Activated CD4-positive, alpha-beta T cell treated with anti-CD3 and anti-CD28 coated beads, Interleukin-2, amount 50 U/mL, for 16 hours (primary cell): ENCODE data around the gene ALPP.
"Not testable (repeated sequence)": the region's sequence is repeated elsewhere in the genome, so short reads cannot be mapped to it uniquely, and the experiment has no call there.

Source experiments
- DNase-seq: peaks from one replicate; pipeline ENCODE4 v3.0.0-alpha.2; 2020

ALPP gene

GRCh38 chr2:232378735-232379151, at the start of gene ALPP:
TSS of gene ALPP (plus strand) at chr2:232378751. CDS start at chr2:232378803, 52 bp downstream.
- not testable (repeated sequence) for DNase-seq

DNA sequence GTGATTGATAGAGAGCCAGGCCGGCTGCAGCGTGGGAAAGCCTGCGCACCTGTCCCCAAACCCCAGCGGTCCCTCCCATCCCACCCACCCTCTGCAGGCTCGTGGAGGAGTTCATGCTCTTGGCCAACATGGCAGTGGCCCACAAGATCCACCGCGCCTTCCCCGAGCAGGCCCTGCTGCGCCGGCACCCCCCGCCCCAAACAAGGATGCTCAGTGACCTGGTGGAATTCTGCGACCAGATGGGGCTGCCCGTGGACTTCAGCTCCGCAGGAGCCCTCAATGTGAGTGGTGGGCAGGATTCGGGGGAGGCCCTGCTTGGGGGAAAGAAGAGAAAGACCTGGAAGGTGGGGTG, 48.9 kb upstream of the ALPP start:
- no peak for DNase-seq

DNA sequence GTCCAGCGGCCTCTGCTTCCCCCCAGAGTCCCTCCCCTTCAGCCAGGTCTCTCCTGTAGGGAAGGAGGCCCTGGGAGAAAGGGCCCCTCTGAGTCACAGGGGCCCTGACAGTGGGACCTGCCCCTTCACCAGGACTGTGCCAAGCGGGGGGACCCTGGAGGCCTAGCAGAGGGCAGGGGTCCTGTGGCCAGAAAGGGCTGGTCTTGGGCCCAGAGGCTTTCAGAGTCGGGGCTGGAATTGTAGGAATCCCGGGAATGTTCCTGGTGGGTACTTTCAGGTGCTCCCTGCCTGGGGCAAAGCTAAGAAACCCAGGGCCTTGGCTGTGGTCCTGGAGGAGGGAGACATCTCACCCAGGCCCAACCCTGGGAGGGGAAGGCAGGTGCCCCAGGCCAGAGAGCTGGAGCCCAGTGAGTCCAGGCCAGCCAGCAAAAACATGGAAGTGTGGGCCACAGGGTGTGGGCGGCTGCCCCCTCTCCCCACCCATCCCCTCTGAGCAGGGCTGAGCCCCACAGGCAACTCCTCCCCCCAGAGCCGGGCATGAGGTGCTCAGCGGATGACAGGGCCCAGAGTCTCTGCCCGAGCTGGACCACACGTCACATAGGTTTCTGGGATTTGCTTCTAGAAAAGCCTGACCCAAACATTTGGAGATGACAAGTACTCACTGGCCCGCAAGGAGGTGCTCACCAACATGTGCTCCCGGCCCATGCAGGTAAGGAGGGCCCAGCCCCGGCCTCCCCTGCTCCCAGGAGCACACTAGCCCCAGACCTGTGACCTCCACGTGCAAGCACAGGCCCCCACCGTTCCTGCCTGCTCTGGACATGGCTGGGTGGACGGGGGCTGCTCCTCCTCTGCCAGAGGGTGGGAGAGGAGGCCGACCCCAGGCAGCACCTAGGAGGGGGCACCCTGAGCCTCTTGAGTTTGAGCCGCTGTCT, 48.2 kb upstream of the ALPP start:
- DNase-seq = no peak

DNA sequence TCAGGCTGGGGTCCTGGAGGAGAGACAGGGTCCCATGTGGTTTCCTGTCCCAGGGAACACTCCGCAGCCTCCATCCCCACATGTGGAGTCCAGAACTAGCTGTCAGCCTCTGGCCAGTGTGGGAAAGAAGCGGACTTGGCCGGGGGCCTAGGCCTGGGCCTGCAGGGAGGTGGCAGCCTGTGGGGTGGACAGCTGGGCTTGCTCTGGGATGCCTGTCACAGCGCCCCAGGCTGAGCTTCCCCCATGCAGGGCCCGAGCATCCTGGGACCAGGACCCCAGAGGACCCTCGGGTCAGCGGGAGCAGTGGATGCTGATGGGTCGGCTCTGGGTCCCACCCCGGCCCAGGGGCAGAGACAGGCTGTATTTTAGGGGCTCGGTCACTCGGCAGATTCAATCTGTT, 47.5 kb upstream of the ALPP start:
- not testable (repeated sequence) for DNase-seq

DNA sequence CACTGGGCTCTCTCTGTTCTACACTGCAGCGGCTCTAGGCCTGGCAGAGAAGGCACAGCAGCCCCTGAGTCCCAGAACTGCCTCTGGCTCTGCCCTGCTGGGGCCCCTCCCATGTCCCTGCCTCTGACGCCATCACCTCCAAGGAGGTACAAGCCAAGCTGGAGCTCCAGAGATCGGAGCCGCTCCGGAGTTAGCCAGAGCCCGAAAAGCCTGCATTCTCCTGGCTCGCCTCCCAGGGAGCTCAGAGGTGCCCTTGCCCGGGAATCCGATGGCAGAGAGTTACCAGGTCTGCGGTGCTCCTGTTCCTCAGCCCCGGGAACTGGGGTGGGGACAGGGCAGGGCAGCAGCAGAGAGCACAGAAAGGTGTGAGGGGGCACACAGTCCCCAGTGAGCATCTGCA, 46.9 kb upstream of the ALPP start:
- DNase-seq = not testable (repeated sequence)

DNA sequence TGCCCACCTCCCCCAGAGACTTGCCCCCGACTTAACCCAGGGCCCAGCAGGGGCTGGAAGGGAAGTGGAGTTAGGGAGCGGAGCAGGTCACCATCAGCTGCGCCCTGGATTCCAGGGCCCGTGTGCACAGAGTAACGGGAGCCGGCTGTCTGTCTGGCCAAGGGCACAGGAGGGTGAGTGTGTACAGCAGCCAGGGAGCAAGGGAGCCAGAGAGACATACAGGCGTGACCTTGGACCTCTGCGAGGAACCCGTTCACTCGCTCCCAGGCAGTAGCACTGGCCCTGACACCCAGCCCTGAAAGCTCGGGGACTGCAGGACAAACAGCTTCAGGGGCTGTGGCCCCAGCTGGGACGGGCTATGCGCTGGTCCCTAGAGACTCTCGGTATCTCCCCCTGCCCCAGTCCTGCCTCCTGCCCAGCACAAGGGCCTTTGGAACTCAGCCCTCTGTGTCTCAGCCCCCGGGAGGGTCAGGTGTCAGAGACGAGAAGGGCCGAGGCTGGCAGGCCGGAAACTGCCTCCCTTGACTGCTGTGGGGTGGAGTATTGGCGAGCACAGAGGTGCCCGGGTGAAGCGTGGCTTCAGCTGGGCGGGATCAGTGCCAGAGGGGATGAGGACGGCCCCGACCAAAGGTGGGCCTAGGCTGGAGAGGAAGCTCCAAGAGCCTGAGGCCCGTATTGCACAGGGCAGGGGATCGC, 46.2 kb upstream of the ALPP start:
- not testable (repeated sequence) for DNase-seq

- no peak for DNase-seq
Observed at GRCh38 chr2:232332940-232333259, 45.7 kb upstream of the ALPP start.

- DNase-seq = no peak
Observed at GRCh38 chr2:232333361-232334135, 45.0 kb upstream of the ALPP start.

GRCh38 chr2:232334136-232334884, 44.2 kb upstream of the ALPP start:
- not testable (repeated sequence) for DNase-seq

DNA sequence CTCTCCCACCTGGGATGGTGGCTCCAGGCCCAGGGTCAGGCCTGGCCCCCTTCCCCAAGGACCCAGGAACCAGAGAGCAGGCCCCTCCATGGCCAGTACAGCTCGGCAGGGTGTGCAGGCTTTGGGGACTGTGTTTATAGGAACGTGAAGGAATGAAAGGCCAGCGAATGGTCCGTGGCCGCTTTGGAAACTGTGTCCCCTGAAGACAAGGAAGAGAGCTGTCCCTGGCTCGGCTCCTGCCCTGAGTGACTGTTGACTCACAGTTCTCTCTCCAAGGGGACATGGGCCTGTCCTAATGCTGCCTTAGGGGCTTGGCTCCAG, 43.7 kb upstream of the ALPP start:
- not testable (repeated sequence) for DNase-seq

- not testable (repeated sequence) for DNase-seq
Observed at GRCh38 chr2:232335206-232335858, 43.2 kb upstream of the ALPP start.

DNA sequence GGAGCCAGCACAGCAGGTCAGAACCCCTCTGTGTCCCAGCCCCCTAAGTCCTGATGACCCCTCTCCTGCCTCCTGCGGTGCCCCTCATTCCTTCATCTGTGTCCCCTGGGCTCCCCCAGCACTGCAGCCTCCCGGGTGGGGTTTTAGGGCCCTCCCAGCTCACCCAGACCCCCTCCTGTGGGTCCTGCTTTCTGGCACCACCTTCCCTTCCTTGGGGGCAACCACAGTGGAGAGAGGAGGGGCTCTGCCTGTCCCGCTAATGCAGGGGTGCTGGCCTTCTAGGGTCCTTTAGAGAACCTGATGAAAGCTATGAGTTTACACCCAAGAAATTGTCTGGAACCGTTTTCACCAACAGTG, 42.7 kb upstream of the ALPP start:
- DNase-seq = no peak

DNA sequence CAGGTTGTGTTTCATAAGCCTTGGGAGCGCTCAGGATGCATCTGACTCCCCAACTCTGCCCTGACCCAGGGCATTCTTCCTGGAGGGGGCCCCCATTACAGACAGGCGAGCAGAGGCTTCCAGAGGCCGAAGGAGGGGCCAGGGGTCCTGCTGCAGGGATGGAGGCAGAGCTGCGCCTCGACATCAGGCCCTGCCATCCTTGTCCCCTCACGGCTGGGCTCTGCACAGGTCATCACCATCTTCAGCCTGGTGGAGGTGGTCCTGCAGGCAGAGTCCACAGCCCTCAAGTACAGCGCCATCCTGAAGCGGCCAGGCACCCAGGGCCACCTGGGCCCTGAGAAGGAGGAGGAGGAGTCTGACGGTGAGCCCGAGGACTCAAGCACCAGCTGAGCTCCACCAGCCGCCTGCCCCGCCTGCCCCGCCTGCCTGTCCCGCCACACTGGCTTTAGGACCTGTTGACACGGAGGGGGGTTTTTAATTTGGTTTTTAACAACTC, 42.3 kb upstream of the ALPP start:
- DNase-seq = no peak

DNA sequence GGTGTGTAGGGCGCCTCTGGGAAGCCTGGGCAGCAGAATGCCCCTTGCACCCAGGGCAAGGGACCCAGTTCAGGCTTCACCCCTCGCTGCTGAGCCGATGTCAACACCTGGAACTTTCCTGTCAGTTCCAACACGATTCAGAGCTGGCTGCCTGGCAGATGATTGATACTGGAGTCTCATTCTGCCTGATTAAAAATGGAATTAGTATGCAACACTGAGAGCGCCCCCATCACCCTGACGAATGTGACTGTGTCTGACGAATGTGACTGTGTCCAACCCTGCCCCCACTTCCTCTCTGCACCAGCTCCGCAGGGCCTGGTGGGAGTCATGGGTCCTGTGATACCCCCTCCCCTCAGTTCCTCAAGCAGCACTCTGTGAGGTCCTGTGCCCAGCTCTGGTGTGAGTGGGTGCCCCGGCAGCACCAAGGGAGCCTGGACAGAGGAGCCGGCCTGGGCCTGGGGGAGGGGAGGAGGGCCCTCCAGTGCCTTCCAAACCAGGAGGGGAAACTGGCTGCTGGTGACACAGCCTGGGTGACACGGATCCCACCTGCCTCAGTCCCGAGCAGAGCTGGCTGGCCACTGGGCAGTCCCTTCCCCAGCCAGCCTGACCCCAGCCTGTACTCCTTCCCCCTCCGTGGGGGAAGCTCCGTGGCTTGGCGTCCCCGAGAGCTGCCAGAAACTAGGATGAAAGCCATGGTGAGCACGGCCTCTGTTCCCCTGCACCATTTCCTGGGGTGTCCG, 41.4 kb upstream of the ALPP start:
- no peak for DNase-seq

GRCh38 chr2:232338094-232338758, 40.3 kb upstream of the ALPP start:
- DNase-seq = not testable (repeated sequence)

GRCh38 chr2:232338759-232339106, 39.8 kb upstream of the ALPP start:
- no peak for DNase-seq

DNA sequence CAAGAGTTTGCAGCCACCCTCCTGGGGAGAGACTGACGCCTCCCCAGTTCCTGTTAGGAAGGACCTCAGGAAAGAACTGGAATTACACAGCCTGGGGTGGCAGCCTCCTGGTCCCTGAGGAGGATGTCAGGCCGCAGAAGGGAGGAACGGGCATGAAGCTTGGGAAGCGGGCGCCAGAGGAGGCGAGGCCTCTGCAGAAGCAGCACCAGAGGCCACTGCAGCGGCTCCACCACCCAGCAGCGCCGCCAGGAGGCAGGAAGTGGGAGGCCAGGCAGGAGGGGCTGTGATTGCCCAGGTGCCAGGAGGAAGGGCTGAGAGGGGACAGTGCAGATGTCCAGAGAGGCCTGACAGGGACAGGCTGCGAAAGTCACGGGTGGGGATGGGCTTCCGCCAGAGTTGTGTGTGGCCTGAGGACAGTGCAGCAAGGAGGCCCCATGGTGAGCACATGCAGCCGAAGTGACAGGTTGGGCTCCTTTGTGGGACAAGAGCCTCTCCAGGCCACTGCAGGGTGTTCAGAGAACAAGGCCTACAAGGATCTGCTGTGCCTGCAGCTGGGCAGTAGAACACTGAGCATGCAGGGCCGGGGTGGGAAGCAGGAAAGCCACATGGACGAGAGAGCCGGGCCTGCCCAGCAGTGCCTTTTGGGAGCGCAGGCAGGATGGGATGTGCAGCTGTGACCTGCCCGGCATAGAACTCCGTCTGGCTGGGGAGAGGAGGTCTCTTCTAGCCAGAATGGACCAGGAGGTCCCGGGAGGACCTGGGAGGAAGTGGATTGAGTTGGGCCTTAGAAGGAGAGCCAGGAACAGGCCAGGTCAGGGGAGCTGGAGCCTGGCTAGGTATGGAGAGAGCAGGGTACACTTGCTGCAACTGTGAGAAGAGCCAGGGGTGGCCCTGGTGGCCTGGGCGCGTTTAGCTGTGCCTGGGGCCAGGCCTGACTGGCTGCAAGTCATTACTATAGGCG, 39.1 kb upstream of the ALPP start:
- DNase-seq = no peak

DNA sequence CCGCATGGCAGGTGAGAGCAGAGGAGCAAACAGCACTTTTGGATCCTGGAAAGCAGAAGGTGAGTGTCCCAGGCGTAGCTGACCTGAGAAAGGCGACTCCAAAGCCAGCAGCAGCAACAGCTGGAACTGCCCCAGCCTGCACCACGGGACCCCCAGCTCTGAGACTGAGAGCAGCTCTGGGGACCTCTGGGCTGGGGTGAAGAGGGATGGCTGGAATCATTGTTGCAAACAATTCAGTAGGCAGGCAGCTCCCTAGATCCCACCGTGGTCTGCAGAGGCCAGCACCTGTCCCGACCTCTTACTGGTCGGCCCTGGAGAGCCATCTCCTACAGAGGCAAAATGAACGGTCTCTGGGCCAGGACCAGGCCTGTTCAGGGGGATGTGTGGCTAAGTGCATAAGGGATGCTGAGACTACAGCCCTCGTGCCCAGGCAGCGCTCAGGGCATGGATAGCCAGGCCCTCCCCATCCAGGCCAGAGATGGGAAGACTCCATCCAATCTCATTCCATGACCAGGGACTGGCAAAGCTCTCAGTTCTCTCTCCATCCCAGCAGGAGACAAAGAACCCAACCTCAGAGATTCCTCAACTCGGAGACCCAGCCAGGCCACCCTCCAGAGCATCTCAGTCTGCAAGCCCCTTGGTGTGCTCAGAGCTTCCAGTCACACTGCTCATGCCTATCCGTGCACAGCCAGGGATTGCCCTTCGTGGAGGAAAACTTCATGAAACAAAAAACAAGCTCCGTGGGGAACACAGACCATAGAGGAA, 38.2 kb upstream of the ALPP start:
- no peak for DNase-seq
